ENCODE measurements around the gene POR.

POR gene

GRCh38 chr7:75980430-75981202 is 65.7 kb downstream of the POR start:
- no peak for DNase-seq

- no peak for DNase-seq
These were observed 66.2 kb downstream of the POR start for GRCh38 chr7:75981203-75981452.

- no peak for DNase-seq
These were observed 66.7 kb downstream of the POR start for GRCh38 chr7:75981453-75982305.

GRCh38 chr7:75982306-75983064 is 67.5 kb downstream of the POR start:
- DNase-seq, result no peak

- DNase-seq, result no peak
These were observed 68.6 kb downstream of the POR start for GRCh38 chr7:75983471-75984129.

- DNase-seq, result no peak
These were observed 69.4 kb downstream of the POR start for GRCh38 chr7:75984130-75985008.

- DNase-seq, result no peak
These were observed 70.1 kb downstream of the POR start for GRCh38 chr7:75985009-75985517.

- no peak for DNase-seq
These were observed 70.7 kb downstream of the POR start for GRCh38 chr7:75985518-75986146.

- DNase-seq, result no peak
These were observed 71.3 kb downstream of the POR start for GRCh38 chr7:75986147-75986781.

- DNase-seq, result no peak
These were observed 72.3 kb downstream of the POR start for GRCh38 chr7:75987026-75987804.

- DNase-seq, result no peak
These were observed 73.0 kb downstream of the POR start for GRCh38 chr7:75987805-75988567.

- no peak for DNase-seq
These were observed 73.9 kb downstream of the POR start for GRCh38 chr7:75988568-75989499.

GRCh38 chr7:75989500-75990388 is 74.8 kb downstream of the POR start:
- DNase-seq, result no peak

- no peak for DNase-seq
These were observed 76.7 kb downstream of the POR start for GRCh38 chr7:75991531-75992082.

GRCh38 chr7:75992083-75992755 is 77.3 kb downstream of the POR start:
- DNase-seq, result no peak
